SIG-M5 treated with dmso at 0.1 percent for 504 hours (cell line): ENCODE measurements around the gene C2CD5.
A peak's percentile ranks its signal among the peaks of the same experiment; 100 is the strongest.
"Not testable (repeated sequence)": the region's sequence is repeated elsewhere in the genome, so short reads cannot be mapped to it uniquely, and the experiment has no call there.

Experiments
- DNase-seq: peaks from one replicate; lab custom pipeline; 2025; ENCODE audit not compliant: unreplicated experiment; lab: John Stamatoyannopoulos, UW

C2CD5 gene

GRCh38 chr12:22481547-22482104 is 62.7 kb downstream of the C2CD5 start:
- DNase-seq = no peak

- DNase-seq = not testable (repeated sequence)
Measured at GRCh38 chr12:22480814-22481213, 63.5 kb downstream of the C2CD5 start.

GRCh38 chr12:22480016-22480415 is 64.3 kb downstream of the C2CD5 start:
- DNase-seq = no peak

- no peak for DNase-seq
Measured at GRCh38 chr12:22477894-22478287, 66.5 kb downstream of the C2CD5 start.

- DNase-seq = peak; percentile 3
Measured at GRCh38 chr12:22477166-22477893, 67.0 kb downstream of the C2CD5 start.

- DNase-seq = no peak
Measured at GRCh38 chr12:22476133-22476532, 68.2 kb downstream of the C2CD5 start.

- DNase-seq = no peak
Measured at GRCh38 chr12:22474970-22475720, 69.2 kb downstream of the C2CD5 start.

GRCh38 chr12:22473212-22473611 is 71.1 kb downstream of the C2CD5 start:
- DNase-seq = no peak

- no peak for DNase-seq
Measured at GRCh38 chr12:22467190-22467589, 77.2 kb downstream of the C2CD5 start.

- DNase-seq = no peak
Measured at GRCh38 chr12:22463306-22463705, 81.0 kb downstream of the C2CD5 start.

- DNase-seq = no peak
Measured at GRCh38 chr12:22461786-22462185, 82.6 kb downstream of the C2CD5 start.

GRCh38 chr12:22459838-22460490 is 84.4 kb downstream of the C2CD5 start:
- peak; percentile 67 for DNase-seq

GRCh38 chr12:22458298-22458937 is 85.9 kb downstream of the C2CD5 start:
- DNase-seq = no peak

GRCh38 chr12:22457085-22457484 is 87.3 kb downstream of the C2CD5 start:
- DNase-seq = no peak

GRCh38 chr12:22453511-22453910 is 90.8 kb downstream of the C2CD5 start:
- DNase-seq = no peak

GRCh38 chr12:22447223-22447622 is 97.1 kb downstream of the C2CD5 start:
- no peak for DNase-seq

GRCh38 chr12:22444317-22444665 is 100.1 kb downstream of the C2CD5 start:
- not testable (repeated sequence) for DNase-seq

- DNase-seq = peak; percentile 88
Measured at GRCh38 chr12:22443379-22444316, 100.7 kb downstream of the C2CD5 start.

GRCh38 chr12:22437031-22437806 is 107.1 kb downstream of the C2CD5 start:
- no peak for DNase-seq
